KBM-7 (cell line): ENCODE results near the gene CLPTM1L.

Experiments used
- DNase-seq: peaks from one replicate; pipeline ENCODE4 v3.0.0-alpha.2; 2015
- in situ Hi-C: fragments of 300-500 bp; cut with MboI; formaldehyde crosslinking; loops from 2 replicates; pipeline ENCODE4 v1.14.3; 2020; ENCODE audit warnings: low sequenced_read_pairs, low pct_unique_long_range_greater_than_20kb, mixed read lengths

Gene CLPTM1L

GRCh38 chr5:1321576-1321975 is 23.3 kb downstream of the CLPTM1L start:
- DNase-seq: no peak
- in situ Hi-C loops: no loop called here

- in situ Hi-C loops: no loop called here
- DNase-seq: no peak
Observed at GRCh38 chr5:1320436-1321344, 24.2 kb downstream of the CLPTM1L start.

- in situ Hi-C loops: no loop called here
- DNase-seq: no peak
Observed at GRCh38 chr5:1319436-1320256, 25.3 kb downstream of the CLPTM1L start.

- in situ Hi-C loops: no loop called here
- DNase-seq: no peak
Observed at GRCh38 chr5:1318659-1319251, 26.1 kb downstream of the CLPTM1L start.

- in situ Hi-C loops: no loop called here
- no peak for DNase-seq
Observed at GRCh38 chr5:1317921-1318565, 26.9 kb downstream of the CLPTM1L start.

GRCh38 chr5:1316588-1317340 is 28.1 kb downstream of the CLPTM1L start:
- in situ Hi-C loops: no loop called here

GRCh38 chr5:1315709-1316587 is 29.0 kb downstream of the CLPTM1L start:
- no peak for DNase-seq
- in situ Hi-C loops: no loop called here

More at GRCh38 chr5:1316588-1317340, 28.1 kb downstream of the CLPTM1L start:
- DNase-seq: no peak

- no peak for DNase-seq
- in situ Hi-C loops: no loop called here
Observed at GRCh38 chr5:1315018-1315708, 29.7 kb downstream of the CLPTM1L start.

GRCh38 chr5:1314564-1314982 is 30.3 kb downstream of the CLPTM1L start:
- no peak for DNase-seq
- in situ Hi-C loops: no loop called here

- in situ Hi-C loops: no loop called here
- DNase-seq: peak; percentile 85
Observed at GRCh38 chr5:1312993-1313833, 31.7 kb downstream of the CLPTM1L start.

- in situ Hi-C loops: no loop called here
- no peak for DNase-seq
Observed at GRCh38 chr5:1312206-1312605, 32.7 kb downstream of the CLPTM1L start.

- no peak for DNase-seq
- in situ Hi-C loops: no loop called here
Observed at GRCh38 chr5:1311439-1312055, 33.4 kb downstream of the CLPTM1L start.

- DNase-seq: no peak
- in situ Hi-C loops: no loop called here
Observed at GRCh38 chr5:1310118-1310517, 34.8 kb downstream of the CLPTM1L start.

- in situ Hi-C loops: no loop called here
- DNase-seq: no peak
Observed at GRCh38 chr5:1304033-1304432, 40.9 kb downstream of the CLPTM1L start.

GRCh38 chr5:1302258-1302657 is 42.6 kb downstream of the CLPTM1L start:
- in situ Hi-C loops: no loop called here

GRCh38 chr5:1300581-1301083 is 44.3 kb downstream of the CLPTM1L start:
- no peak for DNase-seq
- in situ Hi-C loops: no loop called here

More at GRCh38 chr5:1302258-1302657, 42.6 kb downstream of the CLPTM1L start:
- DNase-seq: no peak
